CD14-positive monocyte (primary cell): ENCODE results near the gene LRCH4. TPM values are rescaled to one million over a fixed set of nuclear protein-coding genes. Genes with fewer than 3 reads are reported as not detected.

Source experiments
- DNase-seq, 3 donors: peaks; one replicate each; pipeline ENCODE4 v3.0.0-alpha.2; 2011 to 2022
- H2AFZ ChIP-seq: 2 replicates; pipeline ENCODE4 v1.6.0; 2012; ENCODE audit warnings: mild to moderate bottlenecking, low read depth, low read length, inconsistent platforms; ENCODE audit not compliant: insufficient read depth, poor library complexity, severe bottlenecking
- H3K27ac ChIP-seq, 2 donors: 1 replicate in 1 of 2; 2 replicates in 1 of 2; pipeline ENCODE4 v1.5.1; 2012 to 2013; ENCODE audit warnings: low read length in 2 of 2, control low read depth in 1 of 2, inconsistent platforms in 1 of 2, low read depth in 1 of 2, mild to moderate bottlenecking in 1 of 2
- H3K27me3 ChIP-seq, 2 donors: one replicate each; pipeline versions ENCODE4 v1.6.0 to v1.6.1; 2011 to 2013; ENCODE audit warnings: low read length in 2 of 2; ENCODE audit not compliant: control insufficient read depth in 2 of 2, insufficient read depth in 2 of 2
- H3K36me3 ChIP-seq, 2 donors: replicated peaks in 1 of 2; 1 replicate in 1 of 2; 2 replicates in 1 of 2; pipeline versions ENCODE4 v1.5.1 to v1.6.1; 2012 to 2013; ENCODE audit warnings: low read length in 2 of 2, control low read depth in 1 of 2, inconsistent platforms in 1 of 2, mild to moderate bottlenecking in 1 of 2; ENCODE audit not compliant: insufficient read depth in 2 of 2, control insufficient read depth in 1 of 2
- H3K4me1 ChIP-seq, 2 donors: 1 replicate in 1 of 2; 2 replicates in 1 of 2; pipeline versions ENCODE4 v1.5.1 to v1.6.1; 2012 to 2013; ENCODE audit warnings: low read length in 2 of 2, control low read depth in 1 of 2, inconsistent platforms in 1 of 2, mild to moderate bottlenecking in 1 of 2, moderate library complexity in 1 of 2; ENCODE audit not compliant: insufficient read depth in 2 of 2, control insufficient read depth in 1 of 2
- H3K4me2 ChIP-seq: replicated peaks from 2 replicates; pipeline ENCODE3; 2012; ENCODE audit warnings: low read length, moderate library complexity, mild to moderate bottlenecking; ENCODE audit not compliant: poor library complexity, severe bottlenecking; ENCODE audit errors: extremely low read depth
- H3K4me3 ChIP-seq, 3 experiments: fragments of 200-600 bp in 1 of 3; sonication (generic) in 1 of 3; replicated peaks in 1 of 3; 1 replicate in 2 of 3; 2 replicates in 1 of 3; pipeline ENCODE4 v1.5.1; 2011 to 2013; ENCODE audit warnings: low read length in 3 of 3, mild to moderate bottlenecking in 3 of 3, control low read depth in 2 of 3, low read depth in 2 of 3, inconsistent platforms in 1 of 3, moderate library complexity in 1 of 3
- H3K79me2 ChIP-seq: 2 replicates; pipeline ENCODE4 v1.6.0; 2012; ENCODE audit warnings: mild to moderate bottlenecking, control low read depth, inconsistent platforms, low read length, moderate library complexity; ENCODE audit not compliant: insufficient read depth
- H3K9ac ChIP-seq: 2 replicates; pipeline ENCODE4 v1.6.0; 2017; ENCODE audit warnings: low read length, mild to moderate bottlenecking; ENCODE audit not compliant: insufficient read depth, poor library complexity, severe bottlenecking
- H3K9me3 ChIP-seq, 2 donors: replicated peaks in 1 of 2; 1 replicate in 1 of 2; 2 replicates in 1 of 2; pipeline versions ENCODE4 v1.5.1 to v1.6.1; 2012 to 2013; ENCODE audit warnings: low read length in 2 of 2, control low read depth in 1 of 2; ENCODE audit not compliant: control insufficient read depth in 1 of 2, insufficient read depth in 1 of 2
- H4K20me1 ChIP-seq: 2 replicates; pipeline ENCODE4 v1.6.0; 2012; ENCODE audit warnings: mild to moderate bottlenecking, low read length, control low read depth, moderate library complexity; ENCODE audit not compliant: insufficient read depth
- H3K27ac Mint-ChIP-seq, 7 donors: one replicate each; pipeline ENCODE4 v1.8.0; 2020; ENCODE audit warnings: mild to moderate bottlenecking in 7 of 7, mixed read lengths in 7 of 7, moderate library complexity in 6 of 7, inconsistent platforms in 2 of 7
- H3K27me3 Mint-ChIP-seq, 3 donors: one replicate each; pipeline ENCODE4 v1.8.0; 2021 to 2022; ENCODE audit warnings: low read depth in 3 of 3, mild to moderate bottlenecking in 3 of 3, mixed read lengths in 3 of 3, moderate library complexity in 3 of 3, inconsistent platforms in 1 of 3
- H3K36me3 Mint-ChIP-seq, 2 donors: one replicate each; pipeline ENCODE4 v1.8.0; 2020; ENCODE audit warnings: mixed read lengths in 2 of 2, inconsistent platforms in 1 of 2, mild to moderate bottlenecking in 1 of 2
- H3K4me1 Mint-ChIP-seq: one replicate; pipeline ENCODE4 v1.8.0; 2020; ENCODE audit warnings: mild to moderate bottlenecking, mixed read lengths
- H3K4me3 Mint-ChIP-seq, 2 donors: one replicate each; pipeline ENCODE4 v1.8.0; 2020; ENCODE audit warnings: mild to moderate bottlenecking in 2 of 2, mixed read lengths in 2 of 2, moderate library complexity in 1 of 2
- H3K9me3 Mint-ChIP-seq, 7 donors: one replicate each; pipeline ENCODE4 v1.8.0; 2020 to 2022; ENCODE audit warnings: mixed read lengths in 7 of 7, mild to moderate bottlenecking in 6 of 7, moderate library complexity in 6 of 7, inconsistent platforms in 2 of 7
- CTCF ChIP-seq: fragments of 200-600 bp; IDR thresholded peaks from one replicate; pipeline ENCODE4 v1.8.0; 2022; ENCODE audit warnings: antibody characterized with exemption, mild to moderate bottlenecking
- WGBS: methylation state at CpG from one replicate; pipeline ENCODE4 v1.1.5; 2013; ENCODE audit warnings: missing lambda C conversion rate; ENCODE audit not compliant: insufficient coverage; 5-methylcytosine and 5-hydroxymethylcytosine counted together
- intact Hi-C, 2 donors: fragments of 100-400 bp; cut with micrococcal nuclease; formaldehyde crosslinking; loops; one replicate each; pipeline versions ENCODE4 v1.15.0 to v1.15.1; 2023
- polyA plus RNA-seq, 3 donors: library from polyadenylated mRNA; depleted of rRNA in 1 of 3; unstranded in 2 of 3; stranded (reverse) in 1 of 3; fragments of 300-500 nt in 2 of 3; fragments of >200 nt in 1 of 3; fragmentation: Illumina TruSeq in 2 of 3; gene quantifications; 1 replicate in 2 of 3; 2 replicates in 1 of 3; pipeline ENCODE4 v1.2.3, GENCODE V29; 2012 to 2021

The LRCH4 gene
- polyA plus RNA-seq, 3 donors = 132 to 286 (median 134) TPM

GRCh38 chr7:100607111-100607510, 21.2 kb upstream of the LRCH4 start:
- Histone ChIP-seq H3K27me3 (peaks cover 0 to 24% of the 10 kb centered on the region in 2 donors), H3K79me2 (no peaks in the 10 kb centered on the region), H3K4me2 (no peak overlapping the region), H4K20me1 (no peaks in the 10 kb centered on the region), H2AFZ (no peak overlapping the region), H3K36me3 (no peaks in the 10 kb centered on the region), H3K4me1 (peaks cover 24 to 32% of the 10 kb centered on the region in 2 donors), H3K9ac (no peak overlapping the region), H3K4me3 (no peak overlapping the region), H3K9me3 (no peaks in the 10 kb centered on the region), H3K27ac (no peak overlapping the region)
- peak overlapping the region in 1 of 2 donors; percentile 36 for H3K4me3 Mint-ChIP-seq
- peaks cover 15 to 43% (median 41%) of the 10 kb centered on the region in 3 donors for H3K27me3 Mint-ChIP-seq
- DNase-seq = no peak
- H3K36me3 Mint-ChIP-seq = peaks cover 0 to 4% of the 10 kb centered on the region in 2 donors
- H3K27ac Mint-ChIP-seq = no peak overlapping the region
- no peak for TF ChIP-seq CTCF
- peaks cover 0 to 3% (median 0%) of the 10 kb centered on the region in 7 donors for H3K9me3 Mint-ChIP-seq
- 98% methylated on average over 5 of the region's 8 CpGs for WGBS
- H3K4me1 Mint-ChIP-seq = peaks cover 23% of the 10 kb centered on the region
- intact Hi-C loops = no loop called here

- H3K36me3 Mint-ChIP-seq = peaks cover 0 to 4% of the 10 kb centered on the region in 2 donors
- Histone ChIP-seq H3K4me3 (no peak overlapping the region), H3K27me3 (peaks cover 0 to 24% of the 10 kb centered on the region in 2 donors), H3K79me2 (no peaks in the 10 kb centered on the region), H4K20me1 (no peaks in the 10 kb centered on the region), H3K4me1 (peaks cover 24 to 28% of the 10 kb centered on the region in 2 donors), H2AFZ (no peak overlapping the region), H3K4me2 (no peak overlapping the region), H3K9ac (no peak overlapping the region), H3K36me3 (no peaks in the 10 kb centered on the region), H3K9me3 (no peaks in the 10 kb centered on the region), H3K27ac (no peak overlapping the region)
- no peak for DNase-seq
- 82% methylated on average over 7 of the region's 12 CpGs for WGBS
- H3K4me1 Mint-ChIP-seq = peaks cover 23% of the 10 kb centered on the region
- intact Hi-C loops = no loop called here
- H3K27ac Mint-ChIP-seq = no peak overlapping the region
- TF ChIP-seq CTCF = no peak
- peaks cover 15 to 46% (median 44%) of the 10 kb centered on the region in 3 donors for H3K27me3 Mint-ChIP-seq
- peak overlapping the region; percentile 6 to 87 for H3K4me3 Mint-ChIP-seq
- peaks cover 0 to 3% (median 0%) of the 10 kb centered on the region in 7 donors for H3K9me3 Mint-ChIP-seq
Observed at GRCh38 chr7:100606313-100606712, 20.4 kb upstream of the LRCH4 start.
